ENCODE results near the gene CCDC167.
"Not testable (repeated sequence)": the region's sequence is repeated elsewhere in the genome, so short reads cannot be mapped to it uniquely, and the experiment has no call there.

Gene CCDC167

DNA sequence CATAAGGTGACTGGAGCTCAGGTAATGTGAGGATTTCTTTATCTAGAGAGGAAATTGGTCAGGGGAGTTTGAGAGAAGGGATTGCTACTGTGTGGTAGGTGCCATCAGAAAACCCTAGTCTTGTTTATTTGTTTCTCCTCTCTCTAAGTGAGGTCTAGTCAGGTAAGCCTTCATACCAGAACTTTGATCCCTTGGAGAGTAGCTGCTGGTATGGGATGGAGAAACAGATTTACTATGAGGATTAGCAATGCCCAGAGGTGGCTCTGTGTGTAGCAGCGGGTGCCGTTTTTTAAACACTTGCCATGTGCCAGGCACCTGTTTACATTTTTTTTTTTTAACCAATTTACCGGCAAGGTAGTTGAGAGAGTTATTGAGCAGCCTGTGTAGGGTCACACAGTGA, 47.2 kb downstream of the CCDC167 start:
- in situ Hi-C loops (cut with HindIII; ENCODE audit: low pct_ligation_motif_present, low pct_unique_long_range_greater_than_20kb, low sequenced_read_pairs): no loop called here
- no peak for DNase-seq

DNA sequence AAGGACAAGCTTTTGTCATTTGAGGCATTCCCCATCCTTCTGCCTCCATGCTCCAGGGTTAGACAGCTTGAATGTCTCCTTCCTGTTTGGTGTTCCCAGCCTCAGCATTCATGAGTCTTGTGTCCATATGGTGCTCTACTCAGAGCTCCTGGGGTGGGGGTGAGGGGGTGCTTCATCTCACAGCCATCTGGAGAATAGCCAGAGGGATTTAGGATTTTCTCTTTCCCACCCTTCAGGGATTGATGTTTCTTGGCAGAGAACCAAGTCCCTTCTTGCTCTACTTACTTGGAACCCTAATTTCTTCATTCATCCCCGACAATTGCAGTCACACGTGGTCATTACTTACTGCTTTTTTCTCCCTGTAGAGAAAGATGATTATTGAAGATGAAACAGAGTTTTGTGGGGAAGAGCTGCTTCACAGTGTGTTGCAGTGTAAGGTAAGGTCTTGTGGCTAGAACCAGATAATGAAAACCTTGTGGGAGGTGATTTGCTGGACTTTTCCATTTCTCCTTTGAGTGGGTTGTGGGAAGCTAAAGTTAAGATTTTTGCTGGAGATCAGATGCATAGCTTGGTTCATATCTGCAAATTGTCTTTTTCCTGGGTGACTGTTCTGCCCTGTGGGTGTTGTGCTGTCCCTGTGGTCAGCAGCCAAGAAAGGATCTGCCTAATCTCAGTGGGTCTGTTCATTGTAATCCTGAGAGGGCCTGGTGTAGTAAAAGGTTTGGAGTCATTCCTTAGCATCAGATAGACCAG, 48.1 kb downstream of the CCDC167 start:
- no peak for DNase-seq
- in situ Hi-C loops (cut with HindIII; ENCODE audit: low pct_ligation_motif_present, low pct_unique_long_range_greater_than_20kb, low sequenced_read_pairs): no loop called here

DNA sequence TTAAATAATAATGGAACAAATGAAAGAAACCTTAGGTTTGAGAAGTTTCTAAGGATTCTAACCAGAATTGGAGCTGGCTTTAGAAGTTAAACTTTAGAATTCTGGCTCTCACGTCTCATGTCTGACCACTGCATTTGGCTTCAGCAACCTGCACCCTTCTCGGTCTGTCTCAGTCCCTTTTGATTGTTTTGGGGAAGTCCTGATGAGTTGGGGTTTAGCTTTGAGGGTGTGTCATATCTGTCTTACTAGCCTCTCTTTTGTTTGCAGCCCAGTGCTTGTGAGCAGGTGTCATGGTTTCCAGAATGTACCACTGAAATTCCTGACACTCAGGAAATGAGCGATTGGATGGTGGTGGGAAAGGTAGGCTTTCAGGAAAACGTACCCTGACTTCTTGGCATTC, 49.7 kb downstream of the CCDC167 start:
- no peak for DNase-seq
- in situ Hi-C loops (cut with HindIII; ENCODE audit: low pct_ligation_motif_present, low pct_unique_long_range_greater_than_20kb, low sequenced_read_pairs): no loop called here

DNA sequence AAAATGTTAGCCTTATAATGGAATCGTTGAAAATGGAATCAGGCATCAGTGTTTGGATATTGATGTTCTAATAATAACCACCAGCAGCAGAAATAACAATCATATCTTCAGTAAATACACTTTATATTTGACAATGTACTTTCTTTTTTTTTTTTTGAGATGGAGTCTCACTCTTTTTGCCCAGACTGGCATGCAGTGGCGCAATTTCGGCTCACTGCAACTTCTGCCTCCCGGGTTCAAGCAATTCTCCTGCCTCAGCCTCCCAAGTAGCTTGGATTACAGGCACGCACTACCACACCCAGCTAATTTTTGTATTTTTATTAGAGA, 56.5 kb downstream of the CCDC167 start:
- DNase-seq; in situ Hi-C loops (cut with HindIII; ENCODE audit: low pct_ligation_motif_present, low pct_unique_long_range_greater_than_20kb, low sequenced_read_pairs): not testable (repeated sequence)

DNA sequence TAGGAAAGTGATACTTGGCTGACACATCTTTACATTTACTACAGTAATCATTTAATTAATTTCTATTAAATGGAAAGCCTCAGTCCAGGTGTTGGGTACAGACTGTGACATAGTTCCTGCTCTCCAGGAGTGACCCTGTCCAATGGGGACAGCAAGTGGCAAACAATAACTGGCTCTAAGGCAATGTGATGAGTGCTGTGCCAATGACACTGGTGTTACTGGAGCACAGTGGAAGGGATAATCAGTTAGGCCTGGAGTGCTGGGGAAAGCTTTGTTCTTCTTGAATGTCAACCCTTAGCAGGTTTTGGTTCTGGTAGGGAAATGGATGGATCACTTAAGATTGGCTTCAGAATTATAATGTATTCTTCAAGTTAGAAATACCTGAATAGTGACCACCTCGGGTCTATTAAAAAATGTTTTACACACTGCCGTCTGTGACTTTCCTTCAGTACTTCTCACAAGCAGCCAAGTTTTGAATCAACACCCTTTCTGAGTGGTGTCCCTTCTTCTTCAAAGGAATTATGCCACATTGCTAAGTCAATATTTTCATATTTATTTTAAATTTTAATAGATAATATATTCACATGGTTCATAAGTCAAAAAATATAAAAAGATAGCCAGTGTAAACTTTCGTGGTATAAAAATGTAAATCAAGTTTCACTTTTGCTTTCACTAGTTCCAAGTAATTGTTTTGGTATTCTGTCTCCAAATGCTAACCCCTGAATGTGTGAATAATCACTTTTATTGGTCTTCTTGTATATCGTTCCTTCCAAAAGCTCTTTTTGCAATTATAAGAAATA, 57.1 kb downstream of the CCDC167 start:
- in situ Hi-C loops (cut with HindIII; ENCODE audit: low pct_ligation_motif_present, low pct_unique_long_range_greater_than_20kb, low sequenced_read_pairs): no loop called here
- peak; percentile 17 for DNase-seq

DNA sequence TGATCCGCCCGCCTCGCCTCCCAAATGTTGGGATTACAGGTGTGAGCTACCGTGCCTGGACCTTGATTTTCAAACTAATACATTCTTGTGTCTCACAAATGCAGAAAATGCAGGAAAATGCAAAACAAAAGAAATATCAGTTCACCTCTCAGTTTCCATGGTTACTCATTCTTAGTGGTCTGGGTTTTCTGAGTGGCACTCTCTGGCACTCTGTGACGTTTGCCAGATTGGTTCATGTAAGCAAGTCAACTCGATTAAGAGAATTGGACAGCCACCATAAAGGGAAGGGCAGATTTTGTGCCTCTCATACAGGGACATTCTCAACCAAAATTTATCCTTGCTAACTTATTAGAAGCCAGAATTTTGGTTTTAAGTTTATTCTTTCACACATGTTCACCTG, 58.0 kb downstream of the CCDC167 start:
- in situ Hi-C loops (cut with HindIII; ENCODE audit: low pct_ligation_motif_present, low pct_unique_long_range_greater_than_20kb, low sequenced_read_pairs): no loop called here
- no peak for DNase-seq

DNA sequence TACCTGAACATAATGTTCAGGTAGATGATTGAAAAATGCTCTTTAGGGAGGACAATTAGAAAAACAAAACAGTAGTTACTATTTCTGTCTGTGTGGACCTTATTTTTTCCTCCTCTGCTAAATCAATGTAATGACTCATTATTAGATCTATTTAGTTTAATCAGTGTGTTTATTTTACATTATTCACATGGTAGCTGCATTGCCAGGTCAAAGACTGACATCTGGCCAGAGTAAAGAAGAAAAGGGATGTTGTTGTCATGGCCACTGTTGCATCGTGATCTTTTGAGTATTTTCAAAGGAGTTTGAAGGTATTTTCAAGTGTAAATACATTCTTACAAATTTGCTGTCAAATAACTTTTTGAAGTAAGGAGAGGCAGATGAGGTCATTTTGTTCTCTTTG, 60.8 kb downstream of the CCDC167 start:
- no peak for DNase-seq
- in situ Hi-C loops (cut with HindIII; ENCODE audit: low pct_ligation_motif_present, low pct_unique_long_range_greater_than_20kb, low sequenced_read_pairs): no loop called here

DNA sequence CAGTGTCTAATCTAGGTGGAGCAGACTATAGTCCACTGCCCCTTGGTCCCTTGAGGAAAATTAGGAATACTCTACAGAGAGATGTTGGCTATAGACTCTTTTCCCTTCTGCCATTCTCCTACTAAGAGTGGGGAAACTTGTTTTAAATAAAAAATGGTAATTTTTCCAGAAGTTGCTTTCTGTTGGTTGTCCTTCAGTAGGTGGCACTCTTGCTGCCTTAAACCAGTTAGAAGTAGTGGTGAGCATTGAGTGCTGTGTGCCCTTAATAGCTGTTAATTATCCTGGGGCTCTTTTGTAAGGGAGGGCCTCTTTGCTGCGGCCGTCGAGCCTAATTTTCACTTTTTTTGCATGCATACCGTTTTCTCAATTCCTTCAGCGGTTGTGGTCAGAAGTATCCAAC, 63.9 kb downstream of the CCDC167 start:
- no peak for DNase-seq
- in situ Hi-C loops (cut with HindIII; ENCODE audit: low pct_ligation_motif_present, low pct_unique_long_range_greater_than_20kb, low sequenced_read_pairs): no loop called here

DNA sequence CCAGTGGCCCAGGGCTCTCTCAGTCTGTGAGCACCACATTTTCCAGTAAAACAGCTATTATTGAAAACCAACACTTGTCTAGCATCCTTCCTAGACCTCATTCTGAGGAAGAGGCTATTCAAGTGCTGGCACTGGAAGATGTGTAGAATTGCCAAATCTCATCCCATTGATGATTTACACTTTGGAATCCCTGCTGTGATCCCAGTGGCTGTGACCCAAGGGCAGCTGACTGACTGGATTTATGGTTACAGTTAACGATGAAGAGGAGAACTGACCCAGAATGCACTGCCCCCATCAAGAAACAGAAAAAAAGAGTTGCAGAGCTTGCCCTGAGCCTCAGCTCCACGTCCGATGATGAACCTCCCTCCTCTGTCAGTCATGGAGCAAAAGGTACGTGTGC, 64.3 kb downstream of the CCDC167 start:
- in situ Hi-C loops (cut with HindIII; ENCODE audit: low pct_ligation_motif_present, low pct_unique_long_range_greater_than_20kb, low sequenced_read_pairs): no loop called here
- DNase-seq: no peak

DNA sequence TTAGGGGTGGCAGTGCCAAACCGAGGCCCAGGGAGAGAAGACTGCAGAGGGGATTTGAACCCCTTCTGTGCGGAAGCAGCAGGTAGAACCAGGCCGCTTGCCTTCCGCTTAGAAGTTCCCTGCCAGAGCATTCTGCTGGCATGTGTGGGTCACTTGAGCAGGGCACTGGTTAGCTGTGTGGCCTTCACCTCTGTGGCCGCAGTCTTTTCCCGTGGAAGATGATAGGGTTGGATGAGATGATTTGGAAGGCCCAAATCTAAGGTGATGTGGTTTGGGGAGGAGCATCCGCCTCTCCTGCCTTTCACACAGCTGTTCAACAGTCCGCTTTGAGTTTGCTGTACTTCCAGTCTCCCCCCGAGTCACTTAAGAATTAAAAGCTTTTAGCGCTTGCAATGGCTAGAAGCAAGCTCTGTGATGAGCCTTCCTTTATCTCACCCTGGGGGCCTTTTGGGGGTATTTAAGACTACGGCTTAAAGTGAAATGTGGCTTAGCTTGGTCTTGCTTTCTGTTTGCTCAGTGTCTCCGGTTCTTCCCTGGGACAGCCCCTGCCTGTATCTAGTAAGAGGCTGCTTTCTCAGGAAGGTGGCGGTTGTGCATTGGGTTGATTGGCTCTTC, 65.9 kb downstream of the CCDC167 start:
- DNase-seq: peak; percentile 6
- in situ Hi-C loops (cut with HindIII; ENCODE audit: low pct_ligation_motif_present, low pct_unique_long_range_greater_than_20kb, low sequenced_read_pairs): no loop called here
